Stimulated activated CD8-positive, alpha-beta memory T cell treated with anti-CD3 and anti-CD28 coated beads, Interleukin-12 subunit alpha, Interleukin-12 subunit beta, amount 100 ng/mL, for 24 hours (primary cell): ENCODE results near the gene PRSS56.
"Not testable (repeated sequence)": the region's sequence is repeated elsewhere in the genome, so short reads cannot be mapped to it uniquely, and the experiment has no call there.

Experiments
- DNase-seq: peaks from one replicate; pipeline ENCODE4 v3.0.0-alpha.2; 2020; ENCODE audit errors: extremely low read depth

The PRSS56 gene

DNA sequence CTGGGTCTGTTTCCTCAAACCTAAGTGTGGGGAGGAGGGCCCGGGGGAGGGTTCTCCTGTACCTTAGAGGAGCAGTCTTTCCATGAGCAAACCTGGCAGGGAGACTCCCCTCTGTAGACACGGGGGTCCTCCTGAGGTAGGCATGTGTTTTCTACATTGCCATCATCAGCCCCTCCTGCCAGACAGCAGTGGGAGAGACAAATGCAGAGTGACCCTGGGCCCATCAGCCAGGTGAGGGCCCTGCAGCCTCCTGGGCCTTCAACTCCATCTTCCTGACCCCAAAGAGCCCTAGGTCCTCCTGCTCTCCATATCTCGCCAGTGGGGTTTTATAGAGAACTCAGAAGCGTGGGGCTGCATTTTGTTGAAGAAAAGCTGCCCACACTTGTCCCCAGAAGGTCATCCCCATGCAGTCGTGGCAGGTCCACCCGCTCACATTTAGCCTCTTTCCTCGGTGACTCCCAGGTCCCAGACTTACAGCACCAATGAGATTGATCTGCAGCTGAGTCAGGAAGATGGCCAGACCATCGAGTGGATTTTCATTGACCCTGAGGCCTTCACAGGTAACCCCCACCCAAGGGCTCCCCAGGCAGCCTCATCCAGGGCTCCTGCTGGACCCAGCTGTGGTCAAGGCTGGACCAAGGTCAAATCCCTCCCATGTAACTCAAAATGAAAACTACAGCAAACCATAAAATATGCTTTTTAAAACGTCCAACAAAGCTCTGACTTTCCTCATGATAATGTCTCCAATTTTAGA is 21.9 kb downstream of the PRSS56 start:
- DNase-seq, result no peak

DNA sequence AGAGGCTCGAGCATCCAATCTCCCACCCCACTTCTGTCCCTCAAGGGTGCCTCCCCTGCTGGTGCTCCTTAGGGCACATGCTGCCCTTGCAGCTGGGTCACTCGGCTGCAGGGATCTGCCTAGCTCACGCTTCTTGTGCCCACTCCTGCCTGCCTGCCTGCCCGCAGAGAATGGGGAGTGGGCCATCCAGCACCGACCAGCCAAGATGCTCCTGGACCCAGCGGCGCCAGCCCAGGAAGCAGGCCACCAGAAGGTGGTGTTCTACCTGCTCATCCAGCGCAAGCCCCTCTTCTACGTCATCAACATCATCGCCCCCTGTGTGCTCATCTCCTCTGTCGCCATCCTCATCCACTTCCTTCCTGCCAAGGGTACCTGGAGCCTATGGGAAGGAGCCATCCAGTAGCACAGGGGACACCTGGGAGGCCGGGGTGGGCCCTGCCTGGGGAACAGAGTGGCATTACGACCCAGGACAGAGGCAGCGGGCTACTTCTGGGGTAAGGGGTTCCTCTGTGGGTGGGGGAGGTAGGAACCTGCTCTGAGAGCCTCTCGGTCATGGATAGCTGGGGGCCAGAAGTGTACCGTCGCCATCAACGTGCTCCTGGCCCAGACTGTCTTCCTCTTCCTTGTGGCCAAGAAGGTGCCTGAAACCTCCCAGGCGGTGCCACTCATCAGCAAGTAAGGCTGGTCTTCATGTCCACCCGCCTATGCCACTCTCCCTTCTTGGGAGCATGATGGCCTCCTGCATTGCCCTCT is 22.7 kb downstream of the PRSS56 start:
- DNase-seq, result no peak

DNA sequence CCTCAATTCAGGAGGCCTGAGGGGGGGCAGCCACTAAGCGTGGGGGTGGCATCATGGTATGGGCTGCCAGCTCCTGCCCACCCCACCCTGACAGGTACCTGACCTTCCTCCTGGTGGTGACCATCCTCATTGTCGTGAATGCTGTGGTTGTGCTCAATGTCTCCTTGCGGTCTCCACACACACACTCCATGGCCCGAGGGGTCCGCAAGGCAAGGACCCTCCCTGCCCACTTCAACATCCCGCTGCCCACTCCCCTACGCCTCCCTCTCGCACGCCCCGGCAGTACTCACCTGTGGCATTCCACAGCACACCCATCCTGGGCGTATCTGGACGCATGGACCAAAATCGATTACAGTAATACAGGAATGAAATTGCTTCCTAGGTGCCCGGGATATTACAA is 23.3 kb downstream of the PRSS56 start:
- DNase-seq, result no peak

DNA sequence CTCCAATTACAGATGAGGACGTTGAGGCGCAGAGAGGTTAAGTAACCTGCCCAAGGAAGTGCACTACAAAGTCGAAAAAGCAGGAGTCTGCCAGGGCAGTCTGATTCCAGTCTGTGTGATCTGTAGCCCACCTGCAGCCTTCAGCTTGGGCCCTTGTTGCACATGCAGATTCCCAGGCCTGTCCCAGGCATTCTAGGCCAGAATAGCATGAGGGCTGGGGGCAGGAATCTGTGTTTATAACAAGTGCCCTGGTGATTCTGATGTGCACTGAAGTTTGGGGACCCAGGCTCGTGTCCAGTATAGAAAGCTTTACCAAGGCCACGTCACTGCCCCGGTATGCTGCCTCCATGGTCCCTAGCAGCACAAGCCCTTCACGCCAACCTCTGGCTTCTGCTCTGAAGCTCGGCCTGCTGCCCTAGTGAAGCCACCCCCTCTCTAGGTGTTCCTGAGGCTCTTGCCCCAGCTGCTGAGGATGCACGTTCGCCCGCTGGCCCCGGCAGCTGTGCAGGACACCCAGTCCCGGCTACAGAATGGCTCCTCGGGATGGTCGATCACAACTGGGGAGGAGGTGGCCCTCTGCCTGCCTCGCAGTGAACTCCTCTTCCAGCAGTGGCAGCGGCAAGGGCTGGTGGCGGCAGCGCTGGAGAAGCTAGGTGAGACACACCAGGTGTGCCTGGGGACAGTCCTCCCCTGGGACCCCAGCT is 23.9 kb downstream of the PRSS56 start:
- no peak for DNase-seq

DNA sequence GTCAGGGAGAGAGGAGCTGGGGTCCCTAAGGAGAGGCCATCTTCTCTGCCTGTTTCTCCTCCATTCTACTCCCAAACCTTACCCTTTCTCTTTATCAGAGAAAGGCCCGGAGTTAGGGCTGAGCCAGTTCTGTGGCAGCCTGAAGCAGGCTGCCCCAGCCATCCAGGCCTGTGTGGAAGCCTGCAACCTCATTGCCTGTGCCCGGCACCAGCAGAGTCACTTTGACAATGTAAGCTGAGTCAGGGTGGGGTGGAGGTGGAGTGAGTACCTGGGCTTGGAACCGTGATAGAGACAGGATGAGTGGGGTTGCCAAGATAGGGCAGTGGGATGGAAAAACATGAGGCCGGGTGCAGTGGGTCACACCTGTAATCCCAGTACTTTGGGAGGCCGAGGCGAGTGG is 24.5 kb downstream of the PRSS56 start:
- no peak for DNase-seq

DNA sequence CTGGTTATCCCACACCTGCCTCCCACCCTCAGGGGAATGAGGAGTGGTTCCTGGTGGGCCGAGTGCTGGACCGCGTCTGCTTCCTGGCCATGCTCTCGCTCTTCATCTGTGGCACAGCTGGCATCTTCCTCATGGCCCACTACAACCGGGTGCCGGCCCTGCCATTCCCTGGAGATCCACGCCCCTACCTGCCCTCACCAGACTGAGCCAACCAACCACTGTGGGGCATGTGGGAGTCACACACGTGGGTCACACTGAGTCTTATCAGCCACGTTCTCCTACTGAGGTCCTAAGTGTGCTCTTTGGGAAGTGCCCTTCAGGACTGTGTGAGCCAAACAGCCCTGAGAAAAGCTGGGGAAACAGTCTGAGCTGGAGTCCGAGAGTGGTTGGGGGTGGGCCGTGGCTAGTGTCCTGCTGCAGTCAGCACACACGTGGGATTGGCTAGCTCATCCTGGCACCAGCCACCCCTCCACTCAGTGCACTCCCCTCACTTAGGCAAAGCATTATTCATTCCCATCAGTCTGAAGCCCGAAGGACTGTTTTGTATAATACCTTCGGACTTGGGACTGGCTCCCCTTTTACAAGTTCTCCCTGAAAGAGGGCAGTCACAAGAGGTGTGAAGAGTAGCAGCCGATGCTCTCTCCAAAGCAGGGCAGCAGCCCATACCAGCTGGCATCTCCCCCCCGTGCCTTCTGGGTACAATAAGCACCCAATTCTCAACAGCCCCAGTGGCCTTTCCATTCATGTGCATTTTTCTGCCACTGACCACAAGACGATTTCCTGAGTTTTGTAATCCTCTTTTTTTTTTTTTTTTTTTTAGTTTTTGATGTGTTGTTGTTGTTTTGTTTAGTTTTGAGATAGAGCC is 25.6 kb downstream of the PRSS56 start:
- no peak for DNase-seq

DNA sequence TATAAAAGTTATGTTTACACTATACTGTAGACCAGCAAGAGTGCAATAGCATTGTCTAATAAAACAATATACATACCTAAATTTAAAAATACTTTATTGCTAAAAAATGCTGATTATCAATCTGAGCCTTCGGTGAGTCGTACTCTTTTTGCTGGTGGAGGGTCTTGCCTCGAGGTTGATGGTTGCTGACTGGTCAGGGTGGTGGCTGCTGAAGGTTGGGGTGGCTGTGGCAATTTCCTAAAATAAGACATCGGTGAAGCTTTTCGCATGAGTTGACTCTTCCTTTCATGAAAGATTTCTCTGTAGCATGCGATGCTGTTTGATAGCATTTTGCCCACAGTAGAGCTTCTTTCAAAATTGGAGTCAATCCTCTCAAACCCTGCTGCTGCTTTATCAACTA is 27.8 kb downstream of the PRSS56 start:
- no peak for DNase-seq

DNA sequence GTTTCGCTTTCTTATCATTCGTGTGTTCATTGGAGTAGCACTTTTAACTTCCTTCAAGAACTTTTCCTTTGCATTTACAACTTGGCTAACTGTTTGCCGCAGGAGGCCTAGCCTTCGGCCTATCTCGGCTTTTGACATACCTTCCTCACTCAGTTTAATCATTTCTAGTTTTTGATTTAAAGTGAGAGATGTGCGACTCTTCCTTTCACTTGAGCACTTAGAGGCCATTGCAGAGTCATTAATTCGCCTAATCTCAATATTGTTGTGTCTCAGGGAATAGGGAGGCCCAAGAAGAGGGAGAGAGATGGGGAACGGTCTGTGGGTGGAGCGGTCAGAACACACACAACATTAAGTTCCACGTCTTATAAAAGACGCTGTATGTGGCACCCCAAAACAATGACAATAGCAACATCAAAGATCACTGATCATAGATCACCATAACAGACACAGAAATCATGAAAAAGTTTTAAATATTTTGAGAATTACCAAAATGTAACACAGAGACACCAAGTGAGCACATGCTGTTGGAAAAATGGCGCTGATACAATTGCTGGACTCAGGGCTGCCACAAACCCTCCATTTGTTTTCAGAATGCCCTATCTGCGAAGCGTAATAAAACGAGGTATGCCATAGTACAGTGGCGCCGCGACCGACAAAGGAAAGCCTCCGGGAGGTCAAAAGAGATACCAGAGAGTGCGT is 29.6 kb downstream of the PRSS56 start:
- no peak for DNase-seq

DNA sequence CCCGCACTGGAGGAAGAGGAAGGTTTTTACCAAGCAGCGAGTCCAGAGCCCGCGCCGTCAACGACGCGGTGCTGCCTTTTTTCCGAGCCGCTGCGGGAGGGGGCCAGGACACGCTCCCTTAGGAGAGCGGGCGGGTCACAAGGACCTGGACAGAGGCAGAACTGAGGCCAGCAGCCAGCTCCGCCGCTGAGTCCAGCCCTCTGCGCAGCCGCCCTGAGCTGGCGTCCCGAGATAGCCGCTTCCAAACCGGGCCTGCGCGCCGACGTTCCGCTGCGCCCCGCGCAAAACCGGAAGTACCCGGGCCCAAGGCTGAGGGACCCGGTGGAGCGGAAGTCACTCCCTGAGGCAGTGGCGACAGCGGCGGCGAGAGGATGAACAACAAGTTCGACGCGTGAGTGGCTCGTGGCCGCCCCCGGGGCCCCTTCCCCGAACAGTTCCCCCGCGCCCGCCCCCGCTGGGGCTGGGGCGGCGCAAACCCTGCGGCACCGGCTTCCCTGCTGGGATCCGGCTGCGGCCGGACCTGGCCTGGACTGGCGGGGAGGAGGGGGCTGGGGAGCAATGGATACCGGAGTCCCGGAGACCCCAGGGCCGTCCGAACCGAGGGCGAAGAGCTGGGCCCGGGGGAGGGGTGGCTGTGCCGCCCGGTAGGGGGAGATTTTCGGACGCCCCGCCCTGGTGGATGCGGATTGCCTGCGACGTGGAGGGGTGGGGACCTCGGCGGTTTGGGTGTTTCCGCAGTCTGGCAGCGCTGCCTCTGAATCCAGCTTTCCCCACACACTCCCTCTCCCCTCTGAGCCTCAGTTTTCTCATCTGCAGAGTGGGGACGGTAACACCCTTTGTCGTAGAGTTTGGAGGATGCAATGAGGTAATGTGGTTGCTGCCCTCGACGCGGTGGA is 30.4 kb downstream of the PRSS56 start, which contains the start of the genes EIF4E2 and TIGD1:
Gene EIF4E2, plus strand, starts transcription at position 336 of the 896 bp plus-strand sequence. Its CDS starts 36 bp downstream, at position 372.
Gene TIGD1, minus strand, starts transcription at position 204 of the 896 bp plus-strand sequence. CDS start 675 bp downstream, outside the sequence.
- peak; percentile 78 for DNase-seq

DNA sequence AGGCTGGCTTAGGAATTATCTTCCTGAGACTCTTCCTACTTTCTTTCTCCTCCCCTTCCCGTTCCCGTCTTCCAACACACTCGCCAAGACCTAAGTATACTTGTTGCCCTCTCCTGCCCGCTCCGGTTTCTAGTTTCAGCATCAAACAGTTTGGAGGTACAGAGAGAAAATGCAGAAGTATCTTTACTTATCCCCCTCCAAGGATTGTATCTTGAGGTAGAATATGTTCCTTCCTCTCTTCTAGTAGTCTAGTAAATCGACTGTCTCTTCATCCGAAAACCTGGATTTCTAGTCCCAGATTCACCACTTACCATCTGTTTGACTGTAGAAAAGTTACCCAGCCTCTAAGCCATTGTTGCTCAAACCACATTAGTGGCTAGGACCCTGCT is 31.1 kb downstream of the PRSS56 start:
- DNase-seq, result no peak

DNA sequence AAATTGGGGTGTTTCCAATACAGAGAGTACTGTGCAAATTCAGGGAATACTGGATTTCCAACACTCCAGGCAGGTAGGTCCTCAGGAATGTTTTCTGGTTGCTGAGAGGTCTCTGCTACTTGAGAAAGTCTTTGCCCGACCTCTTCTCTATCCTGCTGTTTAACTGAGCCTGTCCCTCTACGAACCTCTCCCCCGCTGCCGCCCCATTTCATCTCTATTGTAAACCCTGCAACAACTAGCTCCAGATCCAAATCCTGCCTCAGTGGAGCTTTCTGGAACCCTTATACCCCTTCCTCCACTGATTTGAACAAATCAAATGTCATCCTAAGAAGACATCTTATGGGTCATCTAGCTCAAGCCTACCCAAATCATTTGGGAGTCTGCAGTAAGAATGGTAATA is 31.6 kb downstream of the PRSS56 start:
- DNase-seq, result no peak

DNA sequence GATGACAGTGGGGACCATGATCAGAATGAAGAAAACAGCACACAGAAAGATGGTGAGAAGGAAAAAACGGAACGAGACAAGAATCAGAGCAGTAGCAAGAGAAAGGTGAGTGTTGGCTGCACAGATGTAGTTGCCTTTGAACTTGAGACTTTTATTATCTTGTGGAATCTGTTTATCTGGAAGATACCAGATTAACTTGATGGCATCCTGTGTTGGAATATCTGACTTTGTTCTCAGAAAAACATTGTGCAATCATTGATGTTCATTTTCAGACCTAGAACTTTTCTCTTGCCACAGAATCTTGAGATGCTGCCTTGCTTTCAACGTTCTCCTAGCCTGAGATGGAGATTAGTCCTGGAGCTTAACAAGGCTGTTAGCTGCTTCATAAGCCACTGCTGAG is 36.2 kb downstream of the PRSS56 start:
- no peak for DNase-seq

DNA sequence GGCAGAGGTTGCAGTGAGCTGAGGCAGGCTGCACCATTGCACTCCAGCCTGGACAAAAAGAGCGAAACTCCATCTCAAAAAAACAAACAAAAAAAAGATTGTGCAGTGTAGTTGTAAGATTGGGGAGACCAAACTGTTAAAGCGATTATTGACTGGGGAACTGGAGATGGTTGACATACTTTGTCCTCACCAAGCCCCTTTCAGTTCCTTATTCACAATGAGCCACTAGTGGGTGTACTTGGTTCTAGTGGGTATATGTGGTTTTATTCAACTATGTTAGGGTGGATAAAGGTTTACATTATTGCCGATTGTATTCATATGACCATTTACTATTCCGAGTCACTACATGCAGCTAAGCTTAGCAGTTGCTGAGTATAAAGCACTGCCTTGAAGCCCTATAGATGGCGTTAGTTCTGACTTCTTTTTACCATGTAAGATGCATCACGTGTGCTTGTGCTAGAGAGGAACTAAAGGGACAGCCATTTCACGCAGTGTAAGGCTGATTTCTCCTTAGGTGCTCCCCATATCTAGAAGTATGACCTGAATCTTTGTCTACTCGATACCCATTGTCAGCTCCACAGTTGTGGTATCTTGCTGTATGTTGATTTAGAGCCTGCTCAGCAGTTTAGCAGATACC is 42.4 kb downstream of the PRSS56 start:
- no peak for DNase-seq

DNA sequence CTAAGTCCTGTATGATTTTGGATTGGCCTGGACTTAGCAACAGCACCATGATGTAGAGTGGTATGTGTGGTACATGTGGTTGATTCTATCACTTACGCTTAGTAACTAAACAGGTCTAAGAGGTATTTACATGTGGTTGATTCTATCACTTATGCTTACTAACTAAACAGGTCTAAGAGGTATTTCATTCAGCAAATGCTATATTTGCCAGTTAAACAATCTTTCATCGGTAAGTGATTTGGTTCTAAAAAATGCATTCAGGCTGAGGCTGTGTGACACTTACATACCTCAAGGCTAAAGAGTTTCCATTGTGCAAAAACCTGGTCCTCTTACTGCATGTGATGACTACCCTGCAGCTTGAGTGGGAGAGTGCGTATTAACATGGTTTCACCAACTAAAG is 43.4 kb downstream of the PRSS56 start:
- DNase-seq, result no peak

DNA sequence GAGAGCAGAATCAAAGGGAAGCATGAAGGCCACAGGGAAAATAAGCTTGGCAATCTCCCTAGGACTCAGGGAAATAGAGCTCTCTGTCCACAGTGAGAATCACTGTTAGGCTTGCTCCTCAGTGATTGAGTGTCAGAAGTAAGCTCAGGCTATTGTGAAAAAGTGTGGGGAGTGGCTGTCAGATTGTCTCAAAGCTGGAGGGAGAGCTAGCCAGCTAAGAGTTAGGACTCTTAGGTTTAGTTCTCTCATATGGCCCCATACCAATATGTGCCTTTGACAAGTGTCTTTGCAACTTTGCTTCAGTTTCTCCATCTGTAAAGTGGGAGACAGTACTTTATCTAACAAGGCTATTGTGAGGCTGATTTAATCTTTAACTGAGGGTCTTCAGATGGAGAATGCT is 47.5 kb downstream of the PRSS56 start:
- DNase-seq, result no peak

DNA sequence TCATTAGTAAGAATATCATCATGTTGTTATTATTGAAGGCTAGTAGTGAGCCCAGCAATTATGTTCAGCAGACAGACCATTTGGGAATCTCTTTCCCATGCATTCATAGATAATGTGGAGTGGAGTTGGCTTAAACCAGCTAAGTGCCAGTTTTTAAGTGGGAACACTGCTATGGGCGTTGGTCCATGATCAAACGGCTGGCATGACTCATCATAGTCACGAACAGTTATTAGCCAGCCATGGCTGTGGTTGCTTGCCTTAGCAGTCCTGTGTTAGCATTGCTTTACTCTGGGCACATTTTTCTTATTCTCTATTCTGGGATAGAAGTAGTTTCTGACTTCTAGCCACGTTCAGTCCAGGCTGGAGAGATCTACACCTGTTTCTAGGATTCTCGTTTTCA is 48.0 kb downstream of the PRSS56 start:
- DNase-seq, result no peak

DNA sequence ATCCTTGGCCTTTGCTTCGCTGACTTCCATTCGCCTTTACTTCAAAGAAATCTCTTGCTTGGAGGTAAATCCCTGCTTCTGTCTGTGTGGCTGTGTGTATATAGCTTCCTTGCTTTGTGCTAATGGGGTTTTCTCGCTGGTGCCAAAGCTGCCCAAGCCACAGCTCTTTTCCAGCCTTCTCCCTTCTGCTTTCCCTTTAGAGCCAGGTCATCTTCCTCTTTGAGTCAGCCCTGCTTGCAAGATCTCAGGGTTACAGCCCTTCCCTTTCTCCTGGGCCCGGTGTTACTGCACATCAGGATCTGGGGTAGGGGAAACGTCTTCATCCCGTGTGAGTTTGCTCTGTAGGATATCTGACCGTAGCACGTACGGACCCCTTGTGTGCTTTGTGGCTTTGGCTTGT is 49.4 kb downstream of the PRSS56 start:
- DNase-seq, result no peak

DNA sequence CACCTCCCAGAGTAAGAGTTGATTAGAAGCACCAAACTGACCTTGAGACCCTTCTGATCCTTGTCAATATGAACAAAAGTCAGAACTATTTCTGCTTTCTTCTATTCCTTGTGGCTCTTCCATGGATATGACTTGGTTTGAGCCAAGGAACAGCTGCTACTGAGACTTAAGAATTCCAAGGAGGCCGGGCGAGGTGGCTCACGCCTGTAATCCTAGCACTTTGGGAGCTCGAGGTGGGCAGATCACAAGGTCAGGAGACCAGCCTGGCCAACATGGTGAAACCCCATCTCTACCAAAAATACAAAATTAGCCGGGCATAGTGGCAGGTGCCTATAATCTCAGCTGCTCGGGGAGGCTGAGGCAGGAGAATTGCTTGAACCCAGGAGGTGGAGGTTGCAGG is 50.3 kb downstream of the PRSS56 start:
- DNase-seq, result not testable (repeated sequence)

DNA sequence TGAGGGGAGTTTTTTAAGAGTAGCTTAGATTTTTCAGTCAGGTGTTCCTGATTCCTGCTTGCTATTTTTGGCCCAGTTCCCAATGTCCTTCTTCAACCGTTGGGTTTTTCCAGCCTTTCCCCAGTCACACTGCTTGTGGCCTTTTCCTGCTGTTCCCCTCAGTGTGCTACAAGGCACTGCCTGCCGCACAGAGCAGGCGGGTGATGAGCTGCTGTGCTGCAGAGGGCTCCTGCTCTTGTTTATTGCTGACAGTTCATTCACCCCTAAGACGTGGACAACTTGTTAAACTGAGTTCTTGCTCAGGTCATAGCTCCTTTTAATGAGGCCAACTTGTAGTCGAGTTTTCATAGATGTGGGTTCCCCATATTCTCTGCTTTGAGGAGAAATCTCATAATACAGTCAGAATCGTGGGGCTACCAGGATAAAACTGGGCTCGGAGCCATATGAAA is 50.9 kb downstream of the PRSS56 start:
- no peak for DNase-seq
